ENCODE data around the gene IL17RD. TPM values are rescaled to one million over a fixed set of nuclear protein-coding genes. Genes with fewer than 3 reads are reported as not detected.

Gene IL17RD
- total RNA-seq, 4 donors from 2014 or later: 0.52 to 1.4 (median 0.90) TPM

GRCh38 chr3:57120040-57120439, 45.1 kb downstream of the IL17RD start:
- Histone ChIP-seq H3K4me3 (no peak overlapping the region), H3K9me3 (no peaks in the 10 kb centered on the region), H3K4me1 (no peaks in the 10 kb centered on the region), H3K27me3 (no peaks in the 10 kb centered on the region), H3K27ac (no peak overlapping the region), H3K36me3 (no peaks in the 10 kb centered on the region)
- in situ Hi-C loops (cut with MboI; ENCODE audit: low sequenced_read_pairs in 4 of 4): no loop called here
- DNase-seq: no peak
- intact Hi-C loops (cut with DNase I; ENCODE audit: low total_unique reads): no loop called here
- TF ChIP-seq POLR2A (IDR thresholded peaks at IDR 0.05): no peak
- no peak for TF ChIP-seq CTCF (IDR thresholded peaks at IDR 0.05 in 4 of 5, conservative IDR thresholded peaks at IDR 0.05 in 1 of 5)
- no peak for ATAC-seq

GRCh38 chr3:57118254-57118653, 46.9 kb downstream of the IL17RD start:
- DNase-seq: no peak
- no peak for ATAC-seq
- Histone ChIP-seq H3K4me3 (no peak overlapping the region), H3K4me1 (no peaks in the 10 kb centered on the region), H3K36me3 (no peaks in the 10 kb centered on the region), H3K27me3 (no peaks in the 10 kb centered on the region), H3K27ac (no peak overlapping the region), H3K9me3 (no peaks in the 10 kb centered on the region)
- intact Hi-C loops (cut with DNase I; ENCODE audit: low total_unique reads): no loop called here
- no peak for TF ChIP-seq POLR2A (IDR thresholded peaks at IDR 0.05)
- TF ChIP-seq CTCF (IDR thresholded peaks at IDR 0.05 in 4 of 5, conservative IDR thresholded peaks at IDR 0.05 in 1 of 5): no peak
- in situ Hi-C loops (cut with MboI; ENCODE audit: low sequenced_read_pairs in 4 of 4): no loop called here

- Histone ChIP-seq H3K4me3 (no peak overlapping the region), H3K4me1 (no peaks in the 10 kb centered on the region), H3K9me3 (no peaks in the 10 kb centered on the region), H3K36me3 (no peaks in the 10 kb centered on the region), H3K27me3 (no peaks in the 10 kb centered on the region), H3K27ac (no peak overlapping the region)
- TF ChIP-seq CTCF (IDR thresholded peaks at IDR 0.05 in 4 of 5, conservative IDR thresholded peaks at IDR 0.05 in 1 of 5) (no peak), POLR2A (IDR thresholded peaks at IDR 0.05) (no peak)
- in situ Hi-C loops (cut with MboI; ENCODE audit: low sequenced_read_pairs in 4 of 4): no loop called here
- intact Hi-C loops (cut with DNase I; ENCODE audit: low total_unique reads): no loop called here
- DNase-seq (no peak), ATAC-seq (no peak)
Observed at GRCh38 chr3:57116501-57116900, 48.7 kb downstream of the IL17RD start.

- DNase-seq (no peak), ATAC-seq (no peak)
- H3K36me3 ChIP-seq: no peaks in the 10 kb centered on the region
- no peaks in the 10 kb centered on the region for H3K4me1 ChIP-seq
- intact Hi-C loops (cut with DNase I; ENCODE audit: low total_unique reads): no loop called here
- H3K9me3 ChIP-seq: no peaks in the 10 kb centered on the region
- no peak overlapping the region for H3K4me3 ChIP-seq
- H3K27ac ChIP-seq: no peak overlapping the region
- H3K27me3 ChIP-seq: peaks cover 0 to 7% (median 0%) of the 10 kb centered on the region in 3 donors
- TF ChIP-seq CTCF (IDR thresholded peaks at IDR 0.05 in 4 of 5, conservative IDR thresholded peaks at IDR 0.05 in 1 of 5): no peak
- TF ChIP-seq POLR2A (IDR thresholded peaks at IDR 0.05): no peak
- in situ Hi-C loops (cut with MboI; ENCODE audit: low sequenced_read_pairs in 4 of 4): no loop called here
Observed at GRCh38 chr3:57112206-57112605, 52.9 kb downstream of the IL17RD start.

GRCh38 chr3:57110798-57111197, 54.4 kb downstream of the IL17RD start:
- Histone ChIP-seq H3K27me3 (peaks cover 0 to 7% (median 0%) of the 10 kb centered on the region in 3 donors), H3K36me3 (no peaks in the 10 kb centered on the region), H3K27ac (no peak overlapping the region), H3K4me3 (no peak overlapping the region), H3K9me3 (no peaks in the 10 kb centered on the region), H3K4me1 (no peaks in the 10 kb centered on the region)
- intact Hi-C loops (cut with DNase I; ENCODE audit: low total_unique reads) (no loop called here), in situ Hi-C loops (cut with MboI; ENCODE audit: low sequenced_read_pairs in 4 of 4) (no loop called here)
- DNase-seq: no peak
- ATAC-seq: no peak
- TF ChIP-seq CTCF (IDR thresholded peaks at IDR 0.05 in 4 of 5, conservative IDR thresholded peaks at IDR 0.05 in 1 of 5): no peak
- TF ChIP-seq POLR2A (IDR thresholded peaks at IDR 0.05): no peak

Measured in gastrocnemius medialis (tissue), 4 donors.